ENCODE measurements around the gene ARHGAP10.

ARHGAP10 gene

DNA sequence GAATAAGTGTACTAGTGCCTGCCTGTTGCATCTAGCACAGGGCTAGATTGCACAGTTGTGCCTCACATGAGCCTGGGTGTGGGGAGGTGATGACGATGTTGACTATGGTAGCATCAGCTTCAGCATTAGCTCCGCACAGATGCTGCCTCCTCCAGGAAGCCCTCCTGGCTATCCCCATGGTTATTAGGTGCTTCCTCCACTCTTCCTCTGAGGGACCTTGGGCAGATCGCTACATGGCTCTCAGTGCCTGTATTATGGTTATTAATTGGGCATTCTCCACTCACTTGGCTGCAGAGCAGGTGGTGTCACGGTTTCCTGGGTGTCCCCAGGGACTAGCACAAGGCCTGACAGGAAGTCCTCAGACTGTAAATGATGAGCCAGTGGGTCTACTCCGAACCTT, 325.6 kb downstream of the ARHGAP10 start:
- FAIRE-seq (no peak), DNase-seq (ENCODE audit: insufficient read length, low spot score) (peak; percentile 24)

DNA sequence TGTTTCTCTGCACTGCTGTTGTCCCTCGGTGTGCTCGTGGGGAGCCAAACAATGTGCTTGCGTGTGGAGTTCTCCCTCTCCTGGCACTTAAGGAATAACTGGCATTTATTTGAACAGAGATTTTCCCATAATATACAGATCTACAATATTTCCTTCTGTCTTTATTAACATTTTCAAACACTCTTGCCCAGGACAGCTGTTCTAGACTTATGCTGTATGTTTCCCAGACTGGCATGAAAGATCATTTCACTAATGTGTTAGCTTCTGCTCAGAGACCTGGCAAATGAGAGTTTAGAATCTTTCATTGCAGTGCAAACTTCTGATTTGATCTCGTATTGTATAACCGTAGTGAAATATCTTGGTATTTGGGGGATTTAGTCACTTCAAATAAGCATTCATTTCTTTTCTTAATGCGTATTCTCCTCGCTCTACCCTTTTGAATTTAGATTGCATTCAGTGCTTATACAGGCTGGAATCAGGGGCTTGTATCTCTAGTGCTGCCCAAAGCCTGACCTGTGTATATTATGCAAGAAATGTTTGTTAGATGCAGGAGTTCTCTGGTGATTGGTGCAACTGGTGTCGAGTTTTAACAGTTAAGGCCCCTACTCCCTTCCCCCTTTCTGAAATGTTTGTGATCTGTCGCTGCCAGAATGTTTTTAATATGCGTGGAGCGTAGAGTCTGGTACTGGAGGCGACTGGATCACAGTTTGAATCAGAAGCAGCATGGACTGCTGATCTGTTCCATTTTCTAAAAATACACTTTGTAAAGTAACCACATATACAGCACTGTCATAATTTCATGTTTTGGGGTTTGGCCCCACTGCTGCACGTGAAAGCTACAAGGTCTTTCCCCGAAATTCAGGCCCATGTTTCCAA, 326.3 kb downstream of the ARHGAP10 start:
- DNase-seq (ENCODE audit: insufficient read length, low spot score) (no peak), FAIRE-seq (peak; percentile 18)

DNA sequence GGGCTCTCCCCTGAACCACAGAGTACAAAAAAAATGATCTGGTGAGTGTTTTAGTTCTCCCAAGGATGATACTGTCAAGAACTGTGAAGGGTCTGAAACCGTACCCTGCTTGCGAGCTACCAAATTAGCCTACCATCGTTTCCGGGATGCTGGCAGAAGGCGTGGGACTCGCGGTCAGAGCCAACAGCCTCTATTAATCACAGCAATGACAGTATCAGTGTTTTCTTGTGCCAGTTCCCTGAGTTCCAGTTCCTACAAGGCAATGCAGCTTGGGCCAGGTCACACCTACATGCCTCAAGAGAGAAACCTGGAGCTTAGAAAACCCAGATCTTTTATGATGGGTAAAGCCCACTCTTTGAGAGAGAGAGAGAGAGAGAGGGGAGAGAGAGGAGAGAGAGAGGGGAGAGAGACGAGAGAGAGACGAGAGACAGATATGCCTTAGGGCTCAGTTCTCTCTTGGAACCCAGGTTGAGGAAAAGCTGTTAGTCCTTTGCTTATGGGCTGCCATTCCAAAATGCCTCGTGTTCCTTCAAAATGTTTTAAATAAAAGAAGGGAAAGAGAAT, 327.8 kb downstream of the ARHGAP10 start:
- FAIRE-seq (peak; percentile 49), DNase-seq (ENCODE audit: insufficient read length, low spot score) (no peak)

DNA sequence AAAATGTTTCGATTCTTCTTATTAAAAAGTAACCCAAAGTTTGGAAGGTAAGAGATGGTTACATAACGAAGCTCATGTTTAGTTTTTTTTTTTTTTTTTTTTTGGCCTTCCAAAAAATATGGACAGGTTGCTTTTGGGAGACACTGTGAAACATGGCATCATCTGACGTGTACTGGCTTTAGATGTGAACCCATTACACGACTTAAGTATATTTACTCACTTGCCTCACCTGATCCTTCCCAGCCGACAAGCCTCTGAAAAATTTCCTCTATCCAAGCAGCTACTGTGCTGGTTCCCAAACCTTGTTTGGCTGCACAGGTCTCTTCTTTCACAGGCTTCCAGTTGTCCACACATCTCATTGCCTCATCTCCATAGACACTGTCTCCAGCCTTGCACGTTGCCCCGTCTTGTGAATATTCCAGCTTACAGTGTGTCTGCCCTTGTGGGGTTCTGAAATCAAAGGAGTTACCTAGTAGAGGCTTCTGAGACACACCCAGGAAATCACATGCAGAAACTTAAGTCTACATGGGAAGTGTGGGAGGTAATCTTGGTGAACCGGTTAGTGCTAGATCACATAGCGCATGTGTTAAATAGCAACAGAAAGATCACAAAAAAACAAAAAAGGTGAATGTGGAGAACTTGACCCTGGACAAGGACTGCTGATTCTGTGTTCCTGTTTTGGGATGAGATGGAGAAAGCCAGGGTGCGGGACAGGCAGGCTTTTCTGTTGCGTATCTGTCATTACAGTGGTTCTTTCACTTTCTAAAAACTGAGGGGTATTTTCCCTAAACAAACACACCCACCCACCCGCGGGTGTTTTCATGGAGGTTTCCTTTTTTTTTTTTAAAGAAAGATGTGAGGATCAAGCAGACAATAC, 328.6 kb downstream of the ARHGAP10 start:
- DNase-seq (ENCODE audit: insufficient read length, low spot score): no peak
- FAIRE-seq: peak; percentile 96

DNA sequence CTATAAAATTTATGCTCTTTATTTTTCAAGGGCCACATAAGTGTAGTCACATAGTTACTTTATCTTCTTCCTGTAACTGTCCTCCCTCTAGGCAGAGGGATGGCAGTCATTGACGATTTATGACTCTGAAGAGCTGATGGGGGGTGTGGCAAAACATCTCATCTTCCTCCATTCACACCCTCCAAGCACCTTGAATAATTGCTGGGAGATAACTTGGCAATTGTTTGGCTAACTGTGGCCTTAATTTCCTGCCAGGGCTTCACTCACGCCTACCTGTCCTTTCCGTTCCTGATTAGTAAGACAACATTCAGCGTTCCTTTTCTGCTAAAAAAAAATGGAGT, 329.2 kb downstream of the ARHGAP10 start:
- DNase-seq (ENCODE audit: insufficient read length, low spot score) (no peak), FAIRE-seq (no peak)

DNA sequence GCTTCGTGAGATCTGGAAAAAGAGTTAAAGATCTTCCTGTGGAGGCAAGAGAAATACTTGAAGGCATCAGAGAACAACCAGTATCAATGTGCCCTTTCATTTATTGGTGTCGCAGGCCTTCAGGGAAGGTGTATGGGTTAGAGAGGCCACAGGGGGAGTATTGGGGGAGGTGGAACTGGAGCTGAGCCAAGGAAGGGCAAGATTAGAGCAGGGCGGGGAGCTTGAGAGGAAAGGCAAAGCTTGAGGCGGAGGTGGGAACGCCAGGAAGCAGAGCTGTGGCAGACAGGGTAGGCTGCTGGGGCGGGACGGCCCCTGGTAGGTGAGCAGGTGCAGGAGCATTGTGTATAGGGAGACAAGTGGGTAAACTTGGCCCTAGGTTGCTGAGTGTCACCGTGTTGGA, 329.9 kb downstream of the ARHGAP10 start:
- DNase-seq (ENCODE audit: insufficient read length, low spot score) (no peak), FAIRE-seq (no peak)

DNA sequence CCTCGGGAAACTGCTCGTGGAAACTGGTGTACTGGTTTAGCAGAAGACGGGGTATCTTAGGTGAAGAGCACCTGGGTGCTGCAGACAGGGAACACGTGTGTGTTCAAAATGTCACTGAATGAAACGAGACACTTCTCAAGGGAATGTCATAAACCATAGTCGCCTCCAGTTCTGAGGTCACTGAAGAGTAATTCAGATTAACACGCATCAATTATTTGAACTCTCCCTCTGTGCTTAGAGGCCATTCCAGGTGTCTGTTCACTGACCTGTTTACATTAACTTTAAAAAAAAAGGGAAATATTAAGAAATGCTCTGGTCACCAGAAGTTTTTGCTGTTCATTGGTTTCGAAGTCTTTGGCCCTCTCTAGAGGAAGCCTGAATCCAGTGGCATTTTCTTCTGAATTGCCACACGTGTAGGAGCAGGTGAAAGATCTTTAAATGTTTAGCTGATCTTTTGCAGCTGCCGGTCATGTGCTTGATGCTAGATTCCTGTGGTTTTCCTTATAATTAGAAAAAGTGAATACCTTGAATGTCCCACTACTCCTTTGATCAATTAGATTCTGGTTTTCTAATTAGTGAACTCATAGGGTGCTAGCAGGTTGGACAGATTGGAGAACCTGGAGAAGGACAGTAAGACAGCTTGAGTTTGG, 330.5 kb downstream of the ARHGAP10 start:
- FAIRE-seq (no peak), DNase-seq (ENCODE audit: insufficient read length, low spot score) (no peak)

DNA sequence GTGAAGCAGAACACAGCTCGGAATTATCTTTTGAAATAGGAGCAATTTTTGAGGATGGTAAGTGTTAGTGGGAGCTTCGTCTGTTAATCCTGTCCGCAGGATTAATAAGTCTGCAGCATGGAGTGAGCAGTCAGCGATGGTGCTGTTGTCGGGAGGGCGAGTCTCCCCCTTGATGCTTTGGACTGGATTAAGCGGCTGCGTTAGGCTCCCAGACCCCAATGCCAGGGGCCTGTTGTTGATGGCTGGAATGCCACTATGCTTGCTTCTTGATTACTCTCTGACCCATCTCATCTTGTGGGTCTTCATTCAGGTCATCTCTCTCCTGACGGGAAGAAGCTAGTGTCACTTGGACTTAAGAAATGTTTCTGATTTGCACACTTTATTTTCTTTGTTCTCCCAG, 332.6 kb downstream of the ARHGAP10 start:
- no peak for FAIRE-seq
- no peak for DNase-seq (ENCODE audit: insufficient read length, low spot score)

DNA sequence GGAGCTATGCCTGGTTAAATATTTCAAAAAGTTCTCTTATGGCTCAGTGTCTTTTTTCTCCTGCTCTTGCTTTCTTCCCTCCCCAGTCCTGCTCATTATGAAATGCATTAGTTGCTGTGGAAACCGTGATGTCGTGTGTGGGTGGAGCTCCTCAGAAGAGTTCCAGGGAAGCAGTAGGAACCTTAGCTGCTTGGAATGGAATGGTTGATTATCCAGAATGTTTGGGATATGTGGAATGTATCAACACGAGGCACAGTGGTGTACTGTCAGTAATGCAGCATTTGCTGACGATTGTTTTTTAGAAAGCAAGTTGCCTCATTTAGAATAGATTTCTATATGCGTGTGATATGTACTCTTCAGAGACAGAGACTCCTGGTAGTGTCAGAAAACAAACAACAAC, 333.2 kb downstream of the ARHGAP10 start:
- no peak for FAIRE-seq
- no peak for DNase-seq (ENCODE audit: insufficient read length, low spot score)

DNA sequence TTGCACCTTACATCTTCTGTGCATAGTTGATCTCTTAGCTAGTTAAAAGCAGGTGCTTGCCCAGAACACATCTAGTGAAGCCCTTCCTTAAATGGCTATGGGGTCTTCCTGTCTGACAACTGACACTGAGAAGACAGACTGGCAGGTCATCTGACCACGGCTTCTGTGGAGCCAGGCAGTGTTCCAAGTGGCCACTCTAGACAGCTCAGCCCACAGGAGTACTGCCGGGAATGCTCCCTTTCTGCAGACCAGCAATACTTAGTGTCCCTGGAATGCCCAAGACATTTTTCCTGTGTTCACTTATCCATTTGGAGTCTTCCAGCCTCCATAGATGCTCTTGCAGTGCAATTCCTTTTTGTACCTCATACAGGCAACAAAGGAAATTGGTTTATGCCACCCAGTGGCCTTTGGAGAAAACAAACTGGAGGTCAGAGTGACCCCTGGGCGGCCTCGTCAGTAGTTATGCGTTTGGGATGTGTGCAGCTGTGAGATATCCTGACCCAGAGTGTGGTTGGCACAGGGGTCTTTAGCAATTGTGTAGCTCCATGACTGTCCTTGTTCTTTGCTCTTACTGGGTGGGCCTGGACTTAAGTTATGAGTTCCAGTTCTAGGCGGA, 335.5 kb downstream of the ARHGAP10 start:
- DNase-seq (ENCODE audit: insufficient read length, low spot score) (no peak), FAIRE-seq (no peak)

DNA sequence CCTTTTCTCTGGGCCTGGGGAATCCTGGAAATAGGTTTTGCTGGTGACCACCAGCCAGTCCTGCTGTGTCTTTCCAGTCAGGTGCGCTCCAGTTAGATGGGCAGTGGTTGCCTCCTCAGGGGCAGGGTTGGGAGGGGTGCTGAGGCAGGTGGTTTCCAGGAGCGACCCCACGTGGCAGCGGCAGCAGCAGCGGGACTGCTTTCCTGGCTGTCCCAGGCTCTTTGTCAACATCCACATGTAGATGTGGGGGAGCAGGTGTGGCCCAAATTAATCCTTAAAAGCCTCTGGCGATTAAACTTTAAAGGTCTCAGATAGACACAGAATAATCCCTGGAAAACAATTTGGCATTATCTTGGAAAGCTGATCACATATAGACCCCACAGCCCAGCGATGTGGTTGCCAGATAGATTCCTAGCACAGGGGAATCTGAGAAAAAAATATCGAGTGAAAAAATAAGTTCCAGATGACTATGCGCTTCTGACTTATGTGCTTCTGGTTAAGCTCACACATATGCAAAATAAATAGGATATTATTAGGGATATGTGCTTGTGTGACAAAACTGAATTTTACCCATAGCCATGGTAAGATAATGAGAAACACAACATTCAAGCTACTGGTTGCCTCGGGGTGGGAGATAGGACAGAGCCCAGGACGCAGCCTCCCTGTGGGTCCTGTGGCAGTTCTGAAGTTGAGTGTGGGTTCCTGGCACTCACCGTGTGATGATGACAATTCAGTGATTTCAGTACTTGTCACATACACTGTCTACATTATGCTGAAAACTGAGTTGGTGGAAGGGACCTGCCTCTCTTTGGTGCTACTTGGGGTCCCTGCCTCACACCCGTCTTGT, 336.4 kb downstream of the ARHGAP10 start:
- no peak for DNase-seq (ENCODE audit: insufficient read length, low spot score)
- no peak for FAIRE-seq

DNA sequence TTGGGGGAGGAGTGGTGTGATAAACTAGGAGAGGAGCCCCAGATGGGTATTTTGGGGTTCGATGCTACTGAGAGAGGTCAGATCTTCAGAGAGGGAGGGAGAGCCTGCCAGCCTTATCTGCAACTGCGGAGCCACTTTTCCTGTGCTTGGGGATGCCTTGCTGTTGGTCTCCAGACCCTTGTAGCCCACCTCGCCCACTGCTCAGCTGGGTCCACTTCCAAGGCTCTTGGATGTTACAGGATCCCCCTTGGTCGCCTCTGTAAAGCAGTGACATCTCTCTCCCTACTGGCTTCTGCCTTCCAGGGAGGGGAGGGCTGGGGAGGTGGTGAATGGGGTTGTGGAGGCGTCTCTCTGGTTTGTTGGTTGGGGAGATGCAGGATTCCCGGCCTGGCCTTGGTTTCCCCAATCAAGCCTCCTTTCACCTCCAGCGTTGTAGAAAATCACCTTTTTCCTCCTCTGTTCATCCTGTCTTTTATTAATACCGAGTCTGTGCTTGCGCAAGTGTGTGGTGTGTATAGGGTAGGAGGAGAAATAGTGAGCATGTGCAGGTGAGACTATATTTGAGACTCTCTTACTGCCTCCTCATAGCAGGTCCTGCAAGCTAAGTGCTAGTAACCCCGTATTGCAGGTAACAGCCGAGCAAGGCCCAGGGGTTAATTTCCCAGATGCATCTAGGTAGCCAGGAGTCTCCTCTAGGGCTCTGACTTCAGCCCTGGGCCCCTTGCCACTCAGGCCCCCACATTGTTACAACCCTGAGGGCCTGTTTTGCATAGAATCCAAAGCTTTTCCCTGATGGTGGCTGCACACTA, 337.4 kb downstream of the ARHGAP10 start:
- DNase-seq (ENCODE audit: insufficient read length, low spot score) (no peak), FAIRE-seq (no peak)

DNA sequence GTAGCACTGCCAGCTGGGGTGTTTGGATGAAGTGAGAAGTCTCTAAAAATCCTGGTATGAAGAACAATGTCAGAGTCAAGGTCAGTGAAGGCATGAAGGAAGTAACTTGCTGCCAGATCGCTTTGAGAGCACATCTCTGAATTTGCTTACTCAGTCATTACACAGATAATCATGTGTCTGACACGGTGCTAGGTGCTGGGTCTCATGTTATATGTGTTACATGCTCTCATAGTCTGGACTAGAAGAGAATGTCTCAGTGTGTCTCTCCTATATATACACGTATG, 337.9 kb downstream of the ARHGAP10 start:
- FAIRE-seq: no peak
- no peak for DNase-seq (ENCODE audit: insufficient read length, low spot score)

DNA sequence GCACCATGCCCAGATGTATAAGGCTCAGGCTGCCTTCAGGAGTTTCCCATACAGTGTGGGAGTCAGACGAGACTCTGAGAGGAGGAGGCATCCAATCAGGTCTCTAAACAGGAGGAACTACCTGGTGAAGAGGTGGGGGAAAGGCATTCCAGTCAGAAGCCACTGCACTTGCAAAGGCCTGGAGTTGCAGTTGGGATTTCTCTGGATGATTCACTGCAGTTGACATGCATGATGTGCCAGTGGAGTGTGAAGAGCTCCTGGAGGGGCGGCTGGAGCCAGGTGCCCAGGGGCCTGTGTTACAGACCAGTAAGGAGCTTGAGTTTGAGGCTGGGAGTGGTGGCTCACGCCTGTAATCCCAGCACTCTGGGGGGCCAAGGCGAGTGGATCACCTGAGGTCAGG, 339.1 kb downstream of the ARHGAP10 start:
- no peak for FAIRE-seq
- no peak for DNase-seq (ENCODE audit: insufficient read length, low spot score)

DNA sequence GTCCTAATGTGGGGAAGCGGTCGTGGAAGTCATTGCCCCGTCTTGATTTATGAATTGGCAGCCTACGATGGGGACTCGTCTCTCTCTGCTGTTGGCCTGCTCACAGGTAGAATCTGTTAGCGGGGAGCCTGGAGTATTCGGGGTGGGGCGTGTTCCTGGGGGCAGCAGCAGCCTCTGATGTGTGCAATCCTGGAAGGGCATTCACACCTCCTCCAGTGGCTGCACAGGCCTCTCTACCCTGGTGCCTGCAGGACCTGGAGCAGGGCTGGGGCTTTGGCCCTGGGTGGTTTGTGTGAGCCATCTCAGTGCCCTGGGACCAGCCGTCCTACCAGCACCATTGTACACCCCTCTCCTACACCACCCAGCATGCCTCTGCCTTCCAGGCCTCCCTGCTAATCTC, 340.9 kb downstream of the ARHGAP10 start:
- FAIRE-seq (no peak), DNase-seq (ENCODE audit: insufficient read length, low spot score) (no peak)

DNA sequence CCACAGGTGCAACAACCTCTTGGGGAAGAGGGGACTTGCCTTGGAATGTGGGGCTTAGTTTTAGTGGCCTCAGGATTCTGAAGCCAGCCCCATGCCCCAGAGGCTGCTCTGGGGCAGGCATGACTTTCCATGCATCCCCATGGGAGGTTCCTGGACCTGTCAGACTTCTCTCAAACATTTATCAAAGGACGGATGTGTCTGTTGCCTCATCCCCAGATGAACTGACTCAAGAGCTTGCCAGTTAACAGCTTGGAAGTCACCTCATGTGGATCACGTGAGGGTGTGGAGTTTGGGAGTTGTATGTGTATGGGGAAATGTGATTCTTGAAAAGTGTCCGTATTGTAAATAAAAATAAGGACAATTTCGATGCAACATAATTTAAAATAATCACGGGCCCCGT, 341.5 kb downstream of the ARHGAP10 start:
- FAIRE-seq (no peak), DNase-seq (ENCODE audit: insufficient read length, low spot score) (no peak)

DNA sequence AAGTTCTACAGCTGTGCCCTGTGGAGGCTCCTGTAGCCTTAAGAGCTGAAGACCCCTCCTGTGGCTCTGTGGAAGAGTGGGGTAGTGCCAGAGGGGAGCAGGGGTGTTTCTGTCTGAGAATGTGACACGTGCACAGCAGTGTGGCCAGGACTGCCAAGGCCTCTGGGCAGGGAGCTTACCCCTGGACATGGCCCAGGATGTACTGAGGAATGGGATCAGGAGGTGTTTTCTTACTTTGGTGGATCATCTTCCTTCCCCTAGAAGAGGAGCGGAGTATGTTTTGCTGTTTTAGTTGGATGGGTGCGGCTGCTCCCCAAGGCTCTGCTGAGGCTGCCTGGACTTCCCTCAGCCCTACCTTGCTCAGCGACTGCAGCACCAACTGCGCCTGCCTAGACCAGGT, 342.6 kb downstream of the ARHGAP10 start:
- FAIRE-seq: no peak
- no peak for DNase-seq (ENCODE audit: insufficient read length, low spot score)

DNA sequence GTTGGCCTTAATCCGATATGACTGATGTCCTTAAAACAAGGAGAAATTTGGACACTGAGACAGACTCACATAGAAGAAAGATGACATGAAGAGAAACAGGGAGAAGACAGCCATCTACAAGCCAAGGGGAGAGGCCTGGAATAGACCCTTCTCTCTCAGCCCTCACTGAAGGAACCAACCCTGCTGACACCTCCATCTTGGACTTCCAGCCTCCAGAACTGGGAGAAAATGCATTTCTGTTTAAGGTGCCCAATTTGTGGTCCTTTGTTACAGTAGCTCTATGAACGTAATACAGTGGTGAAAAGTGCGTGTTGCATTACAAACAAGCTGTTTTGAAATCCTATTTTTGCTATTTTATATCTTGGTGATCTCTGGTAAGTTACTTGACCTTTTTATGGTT, 343.6 kb downstream of the ARHGAP10 start:
- no peak for DNase-seq (ENCODE audit: insufficient read length, low spot score)
- no peak for FAIRE-seq

DNA sequence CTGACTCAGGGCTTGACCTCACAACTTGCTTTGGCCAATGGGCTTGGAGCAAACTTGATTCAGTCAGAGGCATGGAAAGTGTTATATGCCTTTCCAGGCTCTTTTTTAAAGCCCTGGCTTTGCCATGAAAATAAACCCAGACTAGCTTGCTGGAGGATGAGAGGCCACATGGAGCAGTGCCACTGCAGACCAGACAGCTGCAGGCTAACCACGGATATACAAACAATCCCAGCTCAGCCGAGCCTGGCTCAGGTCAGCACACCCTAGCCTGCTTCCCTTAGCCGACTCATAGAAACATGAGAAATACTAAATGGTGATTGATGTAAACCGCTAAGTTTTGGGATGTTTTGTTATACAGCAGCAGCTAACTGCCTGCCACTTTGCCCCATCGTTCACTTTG, 345.1 kb downstream of the ARHGAP10 start:
- no peak for DNase-seq (ENCODE audit: insufficient read length, low spot score)
- FAIRE-seq: no peak

Data from GM19239 (cell line).